B cell (primary cell): ENCODE data around the gene PCGF3.

Experiments used
- EZH2 ChIP-seq: IDR thresholded peaks from 2 replicates; pipeline ENCODE4 v1.6.1; 2012; ENCODE audit warnings: borderline replicate concordance, low read depth, mild to moderate bottlenecking, moderate library complexity, low read length; ENCODE audit not compliant: insufficient read depth, poor library complexity, severe bottlenecking
- TF ChIP-seq, protein P1 (sequence below): fragments of 200-600 bp; IDR thresholded peaks from one replicate; pipeline ENCODE4 v1.8.0; 2022; ENCODE audit warnings: antibody characterized with exemption, mild to moderate bottlenecking

DNA sequence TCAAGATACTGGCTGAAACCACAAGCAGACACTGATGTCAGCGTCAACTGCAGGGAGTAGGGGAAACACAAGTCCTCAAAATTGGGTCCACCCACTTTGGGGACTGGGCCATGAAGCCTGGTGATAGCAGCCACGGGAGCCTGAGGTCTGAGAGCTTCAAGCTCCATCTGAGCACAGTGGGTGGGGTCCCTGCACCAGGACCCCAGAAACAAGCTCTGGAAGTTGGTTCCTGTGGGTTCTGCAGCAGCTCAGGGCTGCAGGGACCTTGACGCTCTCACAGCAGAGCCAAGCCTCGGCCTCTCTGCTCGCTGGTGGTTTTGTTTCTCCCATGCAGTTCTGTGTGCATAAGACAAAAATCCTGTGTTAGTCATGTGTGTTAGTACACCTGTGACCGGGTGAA is 65.8 kb downstream of the PCGF3 start:
- TF ChIP-seq, protein P1, sequence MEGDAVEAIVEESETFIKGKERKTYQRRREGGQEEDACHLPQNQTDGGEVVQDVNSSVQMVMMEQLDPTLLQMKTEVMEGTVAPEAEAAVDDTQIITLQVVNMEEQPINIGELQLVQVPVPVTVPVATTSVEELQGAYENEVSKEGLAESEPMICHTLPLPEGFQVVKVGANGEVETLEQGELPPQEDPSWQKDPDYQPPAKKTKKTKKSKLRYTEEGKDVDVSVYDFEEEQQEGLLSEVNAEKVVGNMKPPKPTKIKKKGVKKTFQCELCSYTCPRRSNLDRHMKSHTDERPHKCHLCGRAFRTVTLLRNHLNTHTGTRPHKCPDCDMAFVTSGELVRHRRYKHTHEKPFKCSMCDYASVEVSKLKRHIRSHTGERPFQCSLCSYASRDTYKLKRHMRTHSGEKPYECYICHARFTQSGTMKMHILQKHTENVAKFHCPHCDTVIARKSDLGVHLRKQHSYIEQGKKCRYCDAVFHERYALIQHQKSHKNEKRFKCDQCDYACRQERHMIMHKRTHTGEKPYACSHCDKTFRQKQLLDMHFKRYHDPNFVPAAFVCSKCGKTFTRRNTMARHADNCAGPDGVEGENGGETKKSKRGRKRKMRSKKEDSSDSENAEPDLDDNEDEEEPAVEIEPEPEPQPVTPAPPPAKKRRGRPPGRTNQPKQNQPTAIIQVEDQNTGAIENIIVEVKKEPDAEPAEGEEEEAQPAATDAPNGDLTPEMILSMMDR, result no peak
- TF ChIP-seq EZH2, result no peak
